H9 (cell line): ENCODE data around the gene FAM98C. TPM values are rescaled to one million over a fixed set of nuclear protein-coding genes. Genes with fewer than 3 reads are reported as not detected.

ENCODE experiments used
- DNase-seq: peaks from one replicate; pipeline ENCODE4 v3.0.0-alpha.2; 2017
- H2AFZ ChIP-seq: one replicate; pipeline ENCODE4 v1.6.1; 2013; ENCODE audit warnings: mild to moderate bottlenecking, low read length, control low read depth, moderate library complexity
- H2AK5ac ChIP-seq: 2 replicates; pipeline ENCODE4 v1.6.1; 2013; ENCODE audit warnings: low read length, control low read depth, mixed read lengths; ENCODE audit not compliant: insufficient read length
- H2BK120ac ChIP-seq: one replicate; pipeline ENCODE4 v1.6.1; 2013; ENCODE audit warnings: low read depth, mild to moderate bottlenecking, low read length, control low read depth, inconsistent platforms; ENCODE audit not compliant: poor library complexity, severe bottlenecking
- H2BK12ac ChIP-seq: 2 replicates; pipeline ENCODE4 v1.6.1; 2013; ENCODE audit warnings: low read length, control low read depth, mixed read lengths, low read depth; ENCODE audit not compliant: insufficient read length
- H2BK15ac ChIP-seq: 2 replicates; pipeline ENCODE4 v1.6.1; 2013; ENCODE audit warnings: low read depth, low read length, control low read depth
- H2BK20ac ChIP-seq: one replicate; pipeline ENCODE4 v1.6.1; 2013; ENCODE audit warnings: low read depth, mild to moderate bottlenecking, low read length, control low read depth, inconsistent platforms; ENCODE audit not compliant: poor library complexity, severe bottlenecking
- H2BK5ac ChIP-seq: 2 replicates; pipeline ENCODE4 v1.6.1; 2013; ENCODE audit warnings: low read length, control low read depth, mixed read lengths; ENCODE audit not compliant: insufficient read length
- H3K14ac ChIP-seq: 2 replicates; pipeline ENCODE4 v1.6.1; 2013; ENCODE audit warnings: low read length, control low read depth; ENCODE audit not compliant: insufficient read depth
- H3K18ac ChIP-seq: 2 replicates; pipeline ENCODE4 v1.6.1; 2013; ENCODE audit warnings: low read depth, mild to moderate bottlenecking, mixed read lengths, low read length, control low read depth; ENCODE audit not compliant: insufficient read length
- H3K23ac ChIP-seq: 2 replicates; pipeline ENCODE4 v1.6.1; 2013; ENCODE audit warnings: low read length, control low read depth, mixed read lengths, low read depth; ENCODE audit not compliant: insufficient read length
- H3K23me2 ChIP-seq: 2 replicates; pipeline ENCODE4 v1.6.1; 2013; ENCODE audit warnings: low read depth, mild to moderate bottlenecking, mixed read lengths, low read length, control low read depth; ENCODE audit not compliant: insufficient read length, poor library complexity, severe bottlenecking
- H3K27ac ChIP-seq: 2 replicates; pipeline ENCODE4 v1.5.1; 2013; ENCODE audit warnings: low read length, control low read depth, mixed read lengths, low read depth; ENCODE audit not compliant: insufficient read length
- H3K27me3 ChIP-seq: 2 replicates; pipeline ENCODE4 v1.6.1; 2013; ENCODE audit warnings: low read length, control low read depth, inconsistent platforms; ENCODE audit not compliant: insufficient read depth
- H3K4ac ChIP-seq: 2 replicates; pipeline ENCODE4 v1.6.1; 2013; ENCODE audit warnings: low read depth, mild to moderate bottlenecking, control low read depth, inconsistent platforms, low read length, moderate library complexity
- H3K4me1 ChIP-seq: 2 replicates; pipeline ENCODE4 v1.6.1; 2013; ENCODE audit warnings: low read length, control low read depth, inconsistent platforms; ENCODE audit not compliant: insufficient read depth
- H3K4me2 ChIP-seq: 2 replicates; pipeline ENCODE4 v1.6.1; 2013; ENCODE audit warnings: low read length, control low read depth, mixed read lengths; ENCODE audit not compliant: insufficient read length, insufficient read depth
- H3K56ac ChIP-seq: 2 replicates; pipeline ENCODE4 v1.6.1; 2013; ENCODE audit warnings: low read depth, mild to moderate bottlenecking, mixed read lengths, low read length, control low read depth; ENCODE audit not compliant: insufficient read length
- H3K79me1 ChIP-seq: 2 replicates; pipeline ENCODE4 v1.6.1; 2013; ENCODE audit warnings: low read depth, mild to moderate bottlenecking, moderate library complexity, low read length, control low read depth, inconsistent platforms; ENCODE audit not compliant: insufficient read depth, poor library complexity, severe bottlenecking
- H3K79me2 ChIP-seq: 2 replicates; pipeline ENCODE4 v1.6.1; 2013; ENCODE audit warnings: low read length, control low read depth, inconsistent platforms; ENCODE audit not compliant: insufficient read depth
- H3K9ac ChIP-seq: 2 replicates; pipeline ENCODE4 v1.6.1; 2013; ENCODE audit warnings: low read length, control low read depth, mixed read lengths; ENCODE audit not compliant: insufficient read length; ENCODE audit errors: extremely low read depth
- H3K9me3 ChIP-seq: one replicate; pipeline ENCODE4 v1.6.1; 2013; ENCODE audit warnings: low read depth, low read length, inconsistent platforms; ENCODE audit not compliant: control insufficient read depth
- H3T11ph ChIP-seq: one replicate; pipeline ENCODE4 v1.6.1; 2013; ENCODE audit warnings: mild to moderate bottlenecking, low read length, control low read depth, inconsistent platforms
- H4K20me1 ChIP-seq: one replicate; pipeline ENCODE4 v1.6.1; 2013; ENCODE audit not compliant: control insufficient read depth, insufficient read length, insufficient read depth
- H4K5ac ChIP-seq: 2 replicates; pipeline ENCODE4 v1.6.1; 2013; ENCODE audit warnings: low read depth, mild to moderate bottlenecking, mixed read lengths, low read length, control low read depth; ENCODE audit not compliant: insufficient read length
- H4K8ac ChIP-seq: replicated peaks from 2 replicates; pipeline ENCODE4 v1.6.1; 2013; ENCODE audit warnings: low read length, control low read depth, mixed read lengths, low read depth; ENCODE audit not compliant: insufficient read length
- H4K91ac ChIP-seq: 2 replicates; pipeline ENCODE4 v1.6.1; 2013; ENCODE audit warnings: low read depth, mild to moderate bottlenecking, moderate library complexity, mixed read lengths, low read length, control low read depth; ENCODE audit not compliant: insufficient read length
- H3K27ac Mint-ChIP-seq, 3 experiments: 2 replicates in 2 of 3; 3 replicates in 1 of 3; pipeline ENCODE4 v1.8.0; 2020 to 2021; ENCODE audit warnings: mixed read lengths in 3 of 3, mild to moderate bottlenecking in 1 of 3, moderate library complexity in 1 of 3
- H3K27me3 Mint-ChIP-seq: 2 replicates; pipeline ENCODE4 v1.8.0; 2021; ENCODE audit warnings: low read depth, mild to moderate bottlenecking, moderate library complexity, mixed read lengths
- H3K36me3 Mint-ChIP-seq, 3 experiments: 2 replicates in 2 of 3; 3 replicates in 1 of 3; pipeline ENCODE4 v1.8.0; 2020 to 2021; ENCODE audit warnings: low read depth in 3 of 3, mixed read lengths in 3 of 3; ENCODE audit not compliant: insufficient read depth in 1 of 3
- H3K4me1 Mint-ChIP-seq, 2 experiments: 2 replicates each; pipeline ENCODE4 v1.8.0; 2020; ENCODE audit warnings: mixed read lengths in 2 of 2
- H3K4me3 Mint-ChIP-seq, 2 experiments: 2 replicates in 1 of 2; 3 replicates in 1 of 2; pipeline ENCODE4 v1.8.0; 2020 to 2021; ENCODE audit warnings: mild to moderate bottlenecking in 2 of 2, mixed read lengths in 2 of 2, moderate library complexity in 1 of 2
- H3K9me3 Mint-ChIP-seq, 2 experiments: 2 replicates in 1 of 2; 3 replicates in 1 of 2; pipeline ENCODE4 v1.8.0; 2020; ENCODE audit warnings: mild to moderate bottlenecking in 2 of 2, mixed read lengths in 2 of 2, moderate library complexity in 1 of 2
- CTCF ChIP-seq: fragments of 200-600 bp; sonication (generic); conservative IDR thresholded peaks from 3 replicates; pipeline ENCODE4 v1.8.0; 2021; ENCODE audit warnings: antibody characterized with exemption, mild to moderate bottlenecking
- WGBS: extraction: QIAGEN DNeasy Blood & Tissue Kit; methylation state at CpG from one replicate; pipeline ENCODE4 v1.1.7; 2013; ENCODE audit warnings: missing lambda C conversion rate, low lambda C conversion rate, mixed read lengths; ENCODE audit not compliant: insufficient read length; ENCODE audit errors: extremely low coverage; 5-methylcytosine and 5-hydroxymethylcytosine counted together
- total RNA-seq: library from RNA; stranded (reverse); gene quantifications from 2 replicates; pipeline ENCODE4 v1.2.1, GENCODE V29; 2021

FAM98C gene
- total RNA-seq, 1 experiment from 2014 or later: 16.4 TPM

- Histone ChIP-seq H3K4me1 (no peaks in the 10 kb centered on the region; the same call in 1 of the 2 replicates), H4K5ac (no peak overlapping the region), H2BK20ac (no peak overlapping the region), H2BK15ac (no peak overlapping the region), H3K27me3 (no peaks in the 10 kb centered on the region), H3K23me2 (no peaks in the 10 kb centered on the region), H3K56ac (no peak overlapping the region), H3K27ac (no peak overlapping the region), H3K14ac (no peak overlapping the region), H4K20me1 (no peaks in the 10 kb centered on the region), H3K79me2 (no peaks in the 10 kb centered on the region), H2BK12ac (no peak overlapping the region), H2AK5ac (no peak overlapping the region), H3K4ac (no peak overlapping the region), H3K79me1 (no peaks in the 10 kb centered on the region), H3K9ac (no peak overlapping the region), H2BK120ac (no peak overlapping the region), H3K4me2 (peak overlapping the region; percentile 14), H4K8ac (no peak overlapping the region), H2AFZ (no peak overlapping the region), H3K18ac (no peak overlapping the region), H3K9me3 (no peaks in the 10 kb centered on the region), H2BK5ac (no peak overlapping the region), H3K23ac (no peak overlapping the region), H3T11ph (no peak overlapping the region), H4K91ac (no peak overlapping the region)
- Mint-ChIP-seq H3K36me3 (no peaks in the 10 kb centered on the region), H3K27ac (peak overlapping the region in 1 of 3 experiments; percentile 50; a peak in 1 of 7 replicates), H3K27me3 (peaks cover 6% of the 10 kb centered on the region), H3K4me3 (peak overlapping the region in 1 of 2 experiments; percentile 61; a peak in 2 of 5 replicates), H3K4me1 (peaks cover 4 to 14% of the 10 kb centered on the region in 2 experiments), H3K9me3 (no peaks in the 10 kb centered on the region)
- TF ChIP-seq CTCF: no peak
- no peak for DNase-seq
- WGBS: no CpG with 5 or more reads among the region's 7 CpGs
Observed at GRCh38 chr19:38425222-38425809, 22.4 kb downstream of the FAM98C start.
